Ectodermal cell (in vitro differentiated cells): Measurements from ENCODE around the gene MAML1.
"Not testable (repeated sequence)": the region's sequence is repeated elsewhere in the genome, so short reads cannot be mapped to it uniquely, and the experiment has no call there.

Experiments used
- H3K27ac ChIP-seq: 2 replicates; pipeline ENCODE4 v1.7.0; 2013; ENCODE audit warnings: mild to moderate bottlenecking, low read depth, low read length; ENCODE audit not compliant: insufficient read depth, poor library complexity, severe bottlenecking
- H3K27me3 ChIP-seq: 2 replicates; pipeline ENCODE4 v1.7.0; 2013; ENCODE audit warnings: mild to moderate bottlenecking, low read length; ENCODE audit not compliant: insufficient read depth, control insufficient read depth, poor library complexity, severe bottlenecking
- H3K36me3 ChIP-seq: one replicate; pipeline ENCODE4 v1.7.0; 2013; ENCODE audit warnings: low read length; ENCODE audit not compliant: control insufficient read depth, insufficient read depth
- H3K4me1 ChIP-seq: one replicate; pipeline ENCODE4 v1.7.0; 2013; ENCODE audit warnings: low read length; ENCODE audit not compliant: control insufficient read depth, insufficient read depth
- H3K4me3 ChIP-seq: 2 replicates; pipeline ENCODE4 v1.7.0; 2013; ENCODE audit warnings: low read depth, low read length, control low read depth; ENCODE audit not compliant: insufficient read depth
- H3K9me3 ChIP-seq: 2 replicates; pipeline ENCODE4 v1.7.0; 2013; ENCODE audit warnings: mild to moderate bottlenecking, low read length, moderate library complexity; ENCODE audit not compliant: control insufficient read depth
- WGBS, 2 experiments: methylation state at CpG; one replicate each; pipeline ENCODE4 v1.1.7; 2013; ENCODE audit warnings: missing lambda C conversion rate in 2 of 2; 5-methylcytosine and 5-hydroxymethylcytosine counted together

The MAML1 gene

DNA sequence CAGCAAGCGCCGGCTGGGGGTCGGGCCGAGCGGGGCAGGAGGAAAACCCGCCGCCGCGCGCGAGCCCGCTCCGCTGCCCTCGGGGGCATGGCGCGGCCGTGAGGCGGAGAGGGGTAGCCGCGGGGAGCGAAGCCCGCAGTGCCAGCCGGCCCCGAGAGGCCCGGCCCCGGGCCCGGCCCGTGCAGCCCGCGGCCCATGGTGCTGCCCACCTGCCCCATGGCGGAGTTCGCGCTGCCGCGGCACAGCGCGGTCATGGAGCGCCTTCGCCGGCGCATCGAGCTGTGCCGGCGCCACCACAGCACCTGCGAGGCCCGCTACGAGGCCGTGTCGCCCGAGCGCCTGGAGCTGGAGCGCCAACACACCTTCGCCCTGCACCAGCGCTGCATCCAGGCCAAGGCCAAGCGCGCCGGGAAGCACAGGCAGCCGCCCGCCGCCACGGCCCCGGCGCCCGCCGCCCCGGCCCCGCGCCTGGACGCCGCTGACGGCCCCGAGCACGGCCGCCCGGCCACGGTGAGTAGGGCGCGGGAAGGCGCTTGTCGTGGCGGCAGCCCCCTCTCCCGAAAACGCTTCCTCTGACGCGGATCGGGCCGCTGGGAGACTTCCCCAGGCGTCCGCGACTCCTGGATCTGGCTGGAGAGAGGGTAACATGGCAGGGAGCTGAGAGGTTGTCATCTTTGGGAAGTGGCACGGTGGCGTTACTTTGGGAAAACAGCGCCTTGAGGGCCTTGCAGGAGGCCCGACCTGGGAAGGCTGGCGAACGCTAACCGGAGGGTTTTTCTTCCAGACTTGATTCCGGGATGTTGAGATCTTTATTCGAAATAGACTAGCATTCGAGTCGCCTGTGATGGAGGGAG lies 523 bp downstream of the MAML1 start:
- WGBS, 2 experiments = 0% methylated on average over 101 of the region's 101 CpGs
- peak overlapping the region; percentile 84 for H3K27ac ChIP-seq
- no peaks in the 10 kb centered on the region for H3K4me1 ChIP-seq
- H3K9me3 ChIP-seq = no peaks in the 10 kb centered on the region
- peaks cover 18% of the 10 kb centered on the region for H3K36me3 ChIP-seq
- H3K4me3 ChIP-seq = peak overlapping the region; percentile 85
- no peaks in the 10 kb centered on the region for H3K27me3 ChIP-seq

GRCh38 chr5:179733772-179734126 lies 1.1 kb downstream of the MAML1 start:
- Histone ChIP-seq H3K4me1 (no peaks in the 10 kb centered on the region), H3K9me3 (no peaks in the 10 kb centered on the region), H3K27me3 (no peaks in the 10 kb centered on the region), H3K27ac (no peak overlapping the region), H3K36me3 (peaks cover 16% of the 10 kb centered on the region), H3K4me3 (peak overlapping the region; percentile 85)
- WGBS, 2 experiments = 3 to 5% methylated on average over 2 of the region's 2 CpGs

DNA sequence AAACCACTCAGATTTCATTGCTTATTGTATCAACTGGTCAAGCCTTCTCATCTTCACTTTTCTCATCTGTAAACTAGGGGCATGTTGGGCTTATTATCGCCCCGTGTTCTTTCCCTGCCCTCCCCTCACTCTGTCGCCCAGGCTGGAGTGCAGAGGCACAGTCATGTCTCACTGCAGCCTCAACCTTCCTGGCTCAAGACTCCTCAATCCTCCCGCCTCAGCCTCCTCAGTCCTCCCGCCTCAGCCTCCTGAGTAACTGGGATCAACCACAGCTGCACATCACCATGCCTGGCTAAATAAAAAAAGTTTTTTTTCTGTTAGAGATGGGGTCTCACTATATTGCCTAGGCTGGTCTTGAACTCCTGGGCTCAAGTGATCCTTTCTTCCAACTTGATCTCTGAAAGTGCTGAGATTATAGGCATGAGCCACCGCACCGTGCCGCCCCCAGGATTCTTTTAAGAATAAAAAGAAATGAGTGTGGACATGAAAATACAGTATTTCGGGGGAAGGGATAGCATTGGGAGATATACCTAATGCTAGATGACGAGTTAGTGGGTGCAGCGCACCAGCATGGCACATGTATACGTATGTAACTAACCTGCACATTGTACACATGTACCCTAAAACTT lies 2.0 kb downstream of the MAML1 start:
- Histone ChIP-seq H3K27me3 (no peaks in the 10 kb centered on the region), H3K4me1 (no peaks in the 10 kb centered on the region), H3K36me3 (peaks cover 7% of the 10 kb centered on the region), H3K27ac (no peak overlapping the region), H3K4me3 (peak overlapping the region; percentile 85), H3K9me3 (no peaks in the 10 kb centered on the region)
- WGBS, 2 experiments = 80 to 85% methylated on average over 9 of the region's 12 CpGs

- Histone ChIP-seq H3K27me3 (no peaks in the 10 kb centered on the region), H3K4me1 (no peaks in the 10 kb centered on the region), H3K4me3 (no peak overlapping the region), H3K36me3 (peaks cover 5% of the 10 kb centered on the region), H3K9me3 (no peaks in the 10 kb centered on the region), H3K27ac (no peak overlapping the region)
- 93 to 95% methylated on average over 3 to 4 of the region's 4 CpGs for WGBS, 2 experiments
These were observed 6.1 kb downstream of the MAML1 start for GRCh38 chr5:179738742-179739141.

- H3K9me3 ChIP-seq, H3K27me3 ChIP-seq, H3K27ac ChIP-seq, H3K4me1 ChIP-seq, H3K36me3 ChIP-seq, H3K4me3 ChIP-seq: not testable (repeated sequence)
- WGBS, 2 experiments = 94 to 95% methylated on average over 6 of the region's 7 CpGs
These were observed 11.5 kb downstream of the MAML1 start for GRCh38 chr5:179744106-179744505.

DNA sequence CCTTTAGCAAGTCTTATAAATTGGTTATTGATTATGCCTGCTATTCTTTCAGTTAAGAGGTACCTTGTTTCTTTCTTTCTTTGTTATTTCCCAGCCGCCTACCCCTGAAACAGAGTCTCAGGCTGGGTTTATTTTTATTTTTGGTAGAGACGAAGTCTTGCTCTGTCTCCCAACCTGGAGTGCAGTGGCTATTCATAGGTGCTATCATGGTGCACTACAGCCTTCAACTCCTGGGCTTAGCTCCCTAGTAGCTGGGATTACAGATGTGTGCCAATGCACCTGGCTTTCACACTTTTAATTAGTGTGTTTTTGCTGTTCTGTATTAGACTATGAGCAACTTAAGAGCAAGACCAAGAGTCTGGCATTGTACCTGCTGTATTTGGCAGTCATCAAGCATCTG lies 14.2 kb downstream of the MAML1 start:
- Histone ChIP-seq H3K36me3 (peaks cover 5% of the 10 kb centered on the region), H3K27me3 (no peaks in the 10 kb centered on the region), H3K9me3 (no peaks in the 10 kb centered on the region), H3K27ac (no peak overlapping the region), H3K4me3 (no peak overlapping the region), H3K4me1 (no peaks in the 10 kb centered on the region)
- WGBS, 2 experiments = 90 to 96% methylated on average over 2 of the region's 2 CpGs

GRCh38 chr5:179747811-179748210 lies 15.2 kb downstream of the MAML1 start:
- Histone ChIP-seq H3K27me3 (no peaks in the 10 kb centered on the region), H3K27ac (no peak overlapping the region), H3K36me3 (peaks cover 5% of the 10 kb centered on the region), H3K4me3 (no peak overlapping the region), H3K9me3 (no peaks in the 10 kb centered on the region), H3K4me1 (no peaks in the 10 kb centered on the region)
- WGBS, 2 experiments = 93 to 95% methylated on average over 3 of the region's 3 CpGs

DNA sequence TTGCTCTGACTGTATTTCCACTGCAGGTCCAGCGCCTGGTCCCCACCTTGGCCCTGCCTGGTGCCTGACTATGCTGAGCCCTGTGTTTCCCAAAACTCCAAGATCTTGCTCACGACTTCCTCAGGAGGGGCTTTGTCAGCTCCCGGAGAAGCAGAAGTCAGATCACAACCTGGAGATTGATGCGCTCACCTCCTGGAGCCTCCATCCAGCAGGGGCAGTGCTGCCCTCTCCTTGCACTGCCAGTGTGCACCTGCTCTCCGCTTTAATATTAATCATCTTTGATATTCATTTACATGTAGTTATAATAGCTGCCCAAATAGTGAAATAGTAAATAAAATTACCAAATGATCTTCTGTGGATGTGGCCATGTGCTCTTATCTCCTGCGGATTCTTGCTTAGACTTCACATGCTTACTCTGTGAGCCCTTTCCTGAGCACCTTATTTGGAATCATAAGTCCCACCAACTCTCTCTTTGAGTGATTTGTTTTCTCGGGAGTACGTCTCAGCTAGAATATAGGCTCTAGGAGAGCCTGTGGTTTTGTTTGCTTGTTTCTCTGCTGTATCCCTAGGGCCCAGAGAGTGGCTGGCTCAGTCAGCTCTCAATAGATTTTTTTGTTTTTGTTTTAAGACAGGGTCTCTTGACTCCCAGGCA lies 17.4 kb downstream of the MAML1 start:
- WGBS, 2 experiments = 94 to 95% methylated on average over 7 of the region's 8 CpGs
- H3K27ac ChIP-seq = no peak overlapping the region
- peaks cover 5% of the 10 kb centered on the region for H3K36me3 ChIP-seq
- no peak overlapping the region for H3K4me3 ChIP-seq
- H3K9me3 ChIP-seq = no peaks in the 10 kb centered on the region
- H3K27me3 ChIP-seq = no peaks in the 10 kb centered on the region
- no peaks in the 10 kb centered on the region for H3K4me1 ChIP-seq

DNA sequence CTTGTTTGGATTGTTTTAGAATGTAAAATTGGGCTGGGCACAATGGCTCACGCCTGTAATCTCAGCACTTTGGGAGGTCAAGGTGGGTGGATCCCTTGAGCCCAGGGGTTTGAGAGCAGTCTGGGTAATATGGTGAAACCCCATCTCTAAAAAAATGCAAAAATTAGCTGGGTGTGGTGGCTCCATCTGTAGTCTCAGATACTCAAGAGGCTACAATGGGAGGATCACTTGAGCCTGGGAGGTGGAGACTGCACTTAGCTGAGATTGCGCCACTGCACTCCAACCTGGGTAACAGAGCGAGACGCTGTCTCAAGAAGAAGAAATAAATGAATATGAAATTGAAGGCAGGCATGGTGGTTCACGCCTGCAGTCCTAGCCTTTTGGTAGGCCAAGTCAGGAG lies 21.3 kb downstream of the MAML1 start:
- Histone ChIP-seq H3K36me3 (no peaks in the 10 kb centered on the region), H3K27me3 (no peaks in the 10 kb centered on the region), H3K9me3 (no peaks in the 10 kb centered on the region), H3K4me3 (no peak overlapping the region), H3K27ac (no peak overlapping the region), H3K4me1 (no peaks in the 10 kb centered on the region)
- 95% methylated on average over 5 of the region's 5 CpGs for WGBS, 2 experiments

- no peak overlapping the region for H3K27ac ChIP-seq
- no peaks in the 10 kb centered on the region for H3K27me3 ChIP-seq
- H3K4me1 ChIP-seq = no peaks in the 10 kb centered on the region
- no peaks in the 10 kb centered on the region for H3K9me3 ChIP-seq
- H3K4me3 ChIP-seq = no peak overlapping the region
- WGBS, 2 experiments = 79 to 85% methylated on average over 2 of the region's 2 CpGs
- H3K36me3 ChIP-seq = no peaks in the 10 kb centered on the region
These were observed 22.4 kb downstream of the MAML1 start for GRCh38 chr5:179755022-179755421.
